ENCODE data around the gene TAF15.

DNA sequence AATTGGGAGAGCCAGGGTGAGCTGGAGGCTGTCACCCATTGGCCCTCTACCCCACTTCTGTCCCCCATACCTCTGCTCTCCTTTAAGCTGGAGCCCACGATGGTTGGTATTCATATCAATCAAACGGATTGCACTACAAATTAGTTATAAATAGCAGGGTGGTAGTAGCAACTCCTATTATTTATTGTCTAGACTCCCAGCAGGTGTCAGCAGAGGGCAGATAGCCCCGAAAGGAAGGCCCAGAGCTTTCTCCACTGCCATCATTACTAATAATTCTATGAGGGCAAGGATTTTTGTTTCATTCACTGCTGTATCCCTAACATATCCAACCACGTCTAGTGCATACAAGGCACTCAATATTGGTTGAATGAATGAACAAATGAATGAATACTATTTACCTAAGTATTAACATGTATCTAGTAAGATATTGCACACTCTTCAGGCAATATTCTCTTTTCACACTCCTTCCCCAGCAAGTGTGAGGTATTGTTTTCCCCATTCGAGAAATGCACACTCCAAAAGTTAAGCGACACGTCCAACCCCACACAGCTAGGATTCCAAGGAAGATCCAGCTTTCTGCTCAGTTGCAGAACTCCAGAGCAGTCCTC lies 42.3 kb upstream of the TAF15 start:
- TF ChIP-seq EZH2 (IDR thresholded peaks at IDR 0.05) (no peak), POLR2AphosphoS5 (IDR thresholded peaks at IDR 0.05; ENCODE audit: borderline replicate concordance, low read depth, low read length) (no peak), FOXP2 (optimal IDR thresholded peaks at IDR 0.05; ENCODE audit: control extremely low read depth, extremely low read length, insufficient read depth) (no peak)
